ENCODE results near the gene ERICH6B.

DNA sequence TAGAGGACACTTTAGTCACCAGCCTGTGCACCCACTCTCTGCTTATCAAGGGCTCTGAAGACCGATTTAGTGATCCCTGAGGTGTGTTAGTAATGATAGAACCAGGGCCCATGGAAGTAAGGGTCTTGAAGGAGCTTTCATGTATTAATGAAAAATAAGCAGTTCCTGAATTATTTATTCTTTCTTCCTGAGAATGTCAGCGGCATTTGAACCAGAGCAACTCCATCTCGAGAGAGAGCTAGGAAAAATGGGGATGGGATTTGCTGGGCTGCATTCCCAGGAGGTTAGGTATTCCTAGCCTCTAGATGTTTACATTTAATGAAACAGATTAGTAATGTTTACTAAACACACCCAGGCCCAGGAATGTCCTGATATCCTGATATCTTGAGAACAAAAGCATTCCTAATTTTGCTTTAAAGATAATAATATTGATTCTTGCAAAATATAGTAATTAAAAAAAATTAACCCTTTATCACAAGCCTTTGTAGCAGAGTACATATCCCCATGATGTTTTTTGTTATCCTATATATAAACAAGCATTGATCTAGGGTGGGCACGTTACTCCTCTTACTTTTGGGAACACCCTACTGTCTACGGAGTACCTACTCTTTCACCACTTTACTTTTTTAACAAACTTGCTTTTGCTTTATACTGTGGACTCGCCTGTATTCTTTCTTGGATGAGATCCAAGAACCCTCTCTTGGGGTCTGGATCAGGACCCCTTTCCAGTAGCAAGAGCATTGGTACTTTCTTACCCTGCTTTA, 87.7 kb downstream of the ERICH6B start:
- no peak for TF ChIP-seq POLR2AphosphoS5 (IDR thresholded peaks at IDR 0.05; ENCODE audit: low read depth)
- no peak for TF ChIP-seq EZH2 (IDR thresholded peaks at IDR 0.05; ENCODE audit: low read depth, unreplicated experiment)
- TF ChIP-seq, protein P1, sequence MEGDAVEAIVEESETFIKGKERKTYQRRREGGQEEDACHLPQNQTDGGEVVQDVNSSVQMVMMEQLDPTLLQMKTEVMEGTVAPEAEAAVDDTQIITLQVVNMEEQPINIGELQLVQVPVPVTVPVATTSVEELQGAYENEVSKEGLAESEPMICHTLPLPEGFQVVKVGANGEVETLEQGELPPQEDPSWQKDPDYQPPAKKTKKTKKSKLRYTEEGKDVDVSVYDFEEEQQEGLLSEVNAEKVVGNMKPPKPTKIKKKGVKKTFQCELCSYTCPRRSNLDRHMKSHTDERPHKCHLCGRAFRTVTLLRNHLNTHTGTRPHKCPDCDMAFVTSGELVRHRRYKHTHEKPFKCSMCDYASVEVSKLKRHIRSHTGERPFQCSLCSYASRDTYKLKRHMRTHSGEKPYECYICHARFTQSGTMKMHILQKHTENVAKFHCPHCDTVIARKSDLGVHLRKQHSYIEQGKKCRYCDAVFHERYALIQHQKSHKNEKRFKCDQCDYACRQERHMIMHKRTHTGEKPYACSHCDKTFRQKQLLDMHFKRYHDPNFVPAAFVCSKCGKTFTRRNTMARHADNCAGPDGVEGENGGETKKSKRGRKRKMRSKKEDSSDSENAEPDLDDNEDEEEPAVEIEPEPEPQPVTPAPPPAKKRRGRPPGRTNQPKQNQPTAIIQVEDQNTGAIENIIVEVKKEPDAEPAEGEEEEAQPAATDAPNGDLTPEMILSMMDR (conservative IDR thresholded peaks at IDR 0.05; ENCODE audit: low read depth in 2 of 2) = no peak
